Neural progenitor cell (in vitro differentiated cells): Measurements from ENCODE around the gene EFCAB6. TPM values are rescaled to one million over a fixed set of nuclear protein-coding genes. Genes with fewer than 3 reads are reported as not detected.

Experiments
- DNase-seq: peaks from one replicate; pipeline ENCODE4 v3.0.0-alpha.2; 2016; ENCODE audit warnings: low spot score
- H2AFZ ChIP-seq: fragments of 200-600 bp; sonication (generic); replicated peaks from 2 replicates; pipeline ENCODE4 v1.6.1; 2016; ENCODE audit warnings: antibody characterized with exemption
- H3F3A ChIP-seq: fragments of 200-600 bp; sonication (generic); 2 replicates; pipeline ENCODE4 v1.6.1; 2016; ENCODE audit warnings: antibody characterized with exemption, low read depth
- H3K27ac ChIP-seq: fragments of 200-600 bp; sonication (generic); 2 replicates; pipeline ENCODE4 v1.5.1; 2016; ENCODE audit warnings: mild to moderate bottlenecking
- H3K27me3 ChIP-seq: fragments of 200-600 bp; sonication (generic); 2 replicates; pipeline ENCODE4 v1.6.1; 2016; ENCODE audit warnings: mild to moderate bottlenecking, moderate library complexity
- H3K36me3 ChIP-seq: fragments of 200-600 bp; sonication (generic); 2 replicates; pipeline ENCODE4 v1.5.1; 2016
- H3K4me1 ChIP-seq: fragments of 200-600 bp; sonication (generic); 2 replicates; pipeline ENCODE4 v1.6.1; 2016; ENCODE audit warnings: mixed run types
- H3K4me2 ChIP-seq: fragments of 200-600 bp; sonication (generic); 2 replicates; pipeline ENCODE4 v1.6.1; 2016
- H3K4me3 ChIP-seq: fragments of 200-600 bp; sonication (generic); 2 replicates; pipeline ENCODE4 v1.5.1; 2016
- H3K79me2 ChIP-seq: fragments of 200-600 bp; sonication (generic); 2 replicates; pipeline ENCODE4 v1.6.1; 2016; ENCODE audit warnings: low read depth
- H3K9ac ChIP-seq: fragments of 200-600 bp; sonication (generic); 2 replicates; pipeline ENCODE4 v1.6.1; 2016
- H3K9me3 ChIP-seq: fragments of 200-600 bp; sonication (generic); 2 replicates; pipeline ENCODE4 v1.5.1; 2016; ENCODE audit warnings: low read depth
- H4K20me1 ChIP-seq: fragments of 200-600 bp; sonication (generic); 2 replicates; pipeline ENCODE4 v1.6.1; 2016; ENCODE audit warnings: low read depth
- H3K27ac Mint-ChIP-seq: 3 replicates; pipeline ENCODE4 v1.8.0; 2021; ENCODE audit warnings: mixed read lengths
- H3K27me3 Mint-ChIP-seq: 2 replicates; pipeline ENCODE4 v1.8.0; 2022; ENCODE audit warnings: low read depth, mild to moderate bottlenecking, inconsistent platforms, moderate library complexity, mixed read lengths; ENCODE audit not compliant: insufficient read depth
- H3K36me3 Mint-ChIP-seq: 3 replicates; pipeline ENCODE4 v1.8.0; 2021; ENCODE audit warnings: mixed read lengths
- H3K4me1 Mint-ChIP-seq: 3 replicates; pipeline ENCODE4 v1.8.0; 2021; ENCODE audit warnings: mixed read lengths
- H3K4me3 Mint-ChIP-seq: 3 replicates; pipeline ENCODE4 v1.8.0; 2021; ENCODE audit warnings: mild to moderate bottlenecking, moderate library complexity, mixed read lengths
- H3K9me3 Mint-ChIP-seq: 3 replicates; pipeline ENCODE4 v1.8.0; 2020; ENCODE audit warnings: mixed read lengths
- CTCF ChIP-seq: fragments of 200-600 bp; sonication (generic); IDR thresholded peaks from 2 replicates; pipeline ENCODE4 v1.5.1; 2017; ENCODE audit warnings: antibody characterized with exemption, mild to moderate bottlenecking
- EZH2 ChIP-seq: fragments of 200-600 bp; sonication (generic); IDR thresholded peaks from 2 replicates; pipeline ENCODE4 v1.6.1; 2017; ENCODE audit warnings: antibody characterized with exemption, mild to moderate bottlenecking, moderate library complexity
- EZH2phosphoT487 ChIP-seq: fragments of 200-600 bp; sonication (generic); IDR thresholded peaks from 2 replicates; pipeline ENCODE4 v1.6.1; 2017; ENCODE audit warnings: antibody characterized with exemption
- total RNA-seq: library from RNA; depleted of rRNA; stranded (reverse); fragments of >200 nt; gene quantifications from 2 replicates; pipeline ENCODE4 v1.2.3, GENCODE V29; 2015; ENCODE audit warnings: low replicate concordance

The EFCAB6 gene
- total RNA-seq, 1 donor from 2014 or later, result 4.9 TPM

- Histone ChIP-seq H3K36me3 (no peaks in the 10 kb centered on the region), H3K27me3 (no peaks in the 10 kb centered on the region), H3K4me3 (no peak overlapping the region), H3K27ac (no peak overlapping the region), H3F3A (peaks cover 2% of the 10 kb centered on the region), H3K4me2 (no peak overlapping the region), H2AFZ (no peak overlapping the region), H3K9ac (no peak overlapping the region), H3K9me3 (no peaks in the 10 kb centered on the region), H3K79me2 (no peaks in the 10 kb centered on the region), H4K20me1 (peaks cover 20% of the 10 kb centered on the region), H3K4me1 (peaks cover 8% of the 10 kb centered on the region)
- Mint-ChIP-seq H3K36me3 (no peaks in the 10 kb centered on the region), H3K27ac (no peak overlapping the region), H3K4me3 (no peak overlapping the region), H3K27me3 (no peaks in the 10 kb centered on the region), H3K9me3 (no peaks in the 10 kb centered on the region), H3K4me1 (peaks cover 26% of the 10 kb centered on the region)
- TF ChIP-seq EZH2 (no peak), EZH2phosphoT487 (no peak), CTCF (no peak)
- DNase-seq, result no peak
Observed at GRCh38 chr22:43827926-43828724, 16.0 kb upstream of the EFCAB6 start.

- no peaks in the 10 kb centered on the region for H3K27me3 ChIP-seq
- H4K20me1 ChIP-seq, result peaks cover 20% of the 10 kb centered on the region
- Mint-ChIP-seq H3K36me3 (no peaks in the 10 kb centered on the region), H3K9me3 (no peaks in the 10 kb centered on the region), H3K27ac (no peak overlapping the region), H3K27me3 (no peaks in the 10 kb centered on the region), H3K4me1 (peaks cover 34% of the 10 kb centered on the region), H3K4me3 (no peak overlapping the region)
- peaks cover 12% of the 10 kb centered on the region for H3K4me1 ChIP-seq
- no peak overlapping the region for H3K4me3 ChIP-seq
- no peaks in the 10 kb centered on the region for H3K9me3 ChIP-seq
- peaks cover 4% of the 10 kb centered on the region for H3F3A ChIP-seq
- no peak overlapping the region for H3K4me2 ChIP-seq
- DNase-seq, result no peak
- no peaks in the 10 kb centered on the region for H3K36me3 ChIP-seq
- H3K27ac ChIP-seq, result no peak overlapping the region
- H3K9ac ChIP-seq, result no peak overlapping the region
- H3K79me2 ChIP-seq, result no peaks in the 10 kb centered on the region
- H2AFZ ChIP-seq, result no peak overlapping the region
- no peak for TF ChIP-seq CTCF
- TF ChIP-seq EZH2phosphoT487, result no peak
- TF ChIP-seq EZH2, result no peak
Observed at GRCh38 chr22:43827003-43827735, 15.1 kb upstream of the EFCAB6 start.

- H3K36me3 ChIP-seq, result no peaks in the 10 kb centered on the region
- H3K4me1 ChIP-seq, result peaks cover 12% of the 10 kb centered on the region
- no peak overlapping the region for H3K27ac ChIP-seq
- H3K79me2 ChIP-seq, result no peaks in the 10 kb centered on the region
- H3K4me2 ChIP-seq, result no peak overlapping the region
- H3K9me3 ChIP-seq, result no peaks in the 10 kb centered on the region
- peaks cover 4% of the 10 kb centered on the region for H3F3A ChIP-seq
- Mint-ChIP-seq H3K4me1 (peaks cover 35% of the 10 kb centered on the region), H3K36me3 (no peaks in the 10 kb centered on the region), H3K27me3 (peaks cover 3% of the 10 kb centered on the region), H3K27ac (no peak overlapping the region), H3K4me3 (no peak overlapping the region), H3K9me3 (no peaks in the 10 kb centered on the region)
- no peak overlapping the region for H3K9ac ChIP-seq
- no peak for DNase-seq
- H3K4me3 ChIP-seq, result no peak overlapping the region
- TF ChIP-seq EZH2, result no peak
- no peak for TF ChIP-seq EZH2phosphoT487
- no peak for TF ChIP-seq CTCF
- no peaks in the 10 kb centered on the region for H3K27me3 ChIP-seq
- H2AFZ ChIP-seq, result no peak overlapping the region
- peaks cover 20% of the 10 kb centered on the region for H4K20me1 ChIP-seq
Observed at GRCh38 chr22:43826142-43827002, 14.3 kb upstream of the EFCAB6 start.
